ENCODE data around the gene LMOD2.

LMOD2 gene

GRCh38 chr7:123673752-123674398 is 18.2 kb downstream of the LMOD2 start:
- no peak for DNase-seq

- DNase-seq: no peak
Measured at GRCh38 chr7:123674399-123675180, 18.9 kb downstream of the LMOD2 start.

- no peak for DNase-seq
Measured at GRCh38 chr7:123675181-123675473, 19.5 kb downstream of the LMOD2 start.

- DNase-seq: no peak
Measured at GRCh38 chr7:123677061-123677715, 21.5 kb downstream of the LMOD2 start.

GRCh38 chr7:123679614-123680013 is 23.9 kb downstream of the LMOD2 start:
- no peak for DNase-seq

GRCh38 chr7:123680580-123680979 is 24.9 kb downstream of the LMOD2 start:
- DNase-seq: no peak

GRCh38 chr7:123681561-123681960 is 25.9 kb downstream of the LMOD2 start:
- DNase-seq: no peak

GRCh38 chr7:123682690-123683089 is 27.0 kb downstream of the LMOD2 start:
- no peak for DNase-seq

- DNase-seq: no peak
Measured at GRCh38 chr7:123687161-123687560, 31.5 kb downstream of the LMOD2 start.

- no peak for DNase-seq
Measured at GRCh38 chr7:123687727-123688126, 32.1 kb downstream of the LMOD2 start.

- no peak for DNase-seq
Measured at GRCh38 chr7:123689250-123689649, 33.6 kb downstream of the LMOD2 start.

- no peak for DNase-seq
Measured at GRCh38 chr7:123690550-123690949, 34.9 kb downstream of the LMOD2 start.

GRCh38 chr7:123692471-123692877 is 36.8 kb downstream of the LMOD2 start:
- no peak for DNase-seq

- DNase-seq: no peak
Measured at GRCh38 chr7:123695944-123696677, 40.4 kb downstream of the LMOD2 start.

GRCh38 chr7:123705211-123705901 is 49.7 kb downstream of the LMOD2 start:
- DNase-seq: no peak

- no peak for DNase-seq
Measured at GRCh38 chr7:123709525-123709924, 53.9 kb downstream of the LMOD2 start.

- DNase-seq: no peak
Measured at GRCh38 chr7:123710683-123711082, 55.0 kb downstream of the LMOD2 start.

GRCh38 chr7:123711832-123712293 is 56.2 kb downstream of the LMOD2 start:
- no peak for DNase-seq

GRCh38 chr7:123712619-123713018 is 57.0 kb downstream of the LMOD2 start:
- no peak for DNase-seq

All from NCI-H146 (cell line).